Measurements from ENCODE around the gene SECTM1.

SECTM1 gene

GRCh38 chr17:82344175-82344907, 10.8 kb upstream of the SECTM1 start:
- H3K27ac ChIP-seq (ENCODE audit: low read length, poor library complexity, severe bottlenecking), result no peak overlapping the region
- H2BK12ac ChIP-seq (ENCODE audit: low read length in 2 of 2), result no peak overlapping the region
- H3K79me1 ChIP-seq (replicated peaks; ENCODE audit: low read length, poor library complexity, severe bottlenecking), result no peaks in the 10 kb centered on the region
- no peak overlapping the region for H2BK15ac ChIP-seq (ENCODE audit: low read depth, poor library complexity, severe bottlenecking)
- H3K4me1 ChIP-seq (ENCODE audit: control insufficient read depth, insufficient read depth, low read depth, low read length), result peaks cover 7% of the 10 kb centered on the region
- no peak overlapping the region for H3K23ac ChIP-seq (ENCODE audit: low read length in 2 of 2)
- no peaks in the 10 kb centered on the region for H3K36me3 ChIP-seq (ENCODE audit: control insufficient read depth in 1 of 2, insufficient read depth in 2 of 2, low read depth in 1 of 2, low read length in 2 of 2)
- H2BK5ac ChIP-seq (ENCODE audit: low read depth, low read length, poor library complexity, severe bottlenecking), result no peak overlapping the region
- H3K4me2 ChIP-seq (ENCODE audit: low read length, poor library complexity, severe bottlenecking), result no peak overlapping the region
- H3K27me3 ChIP-seq (ENCODE audit: control insufficient read depth in 1 of 2, insufficient read depth in 1 of 2, low read length in 2 of 2), result peaks cover 7 to 17% of the 10 kb centered on the region in 2 experiments
- H3K4ac ChIP-seq (ENCODE audit: low read depth in 1 of 2, low read length in 2 of 2), result no peak overlapping the region
- DNase-seq, result no peak
- H2AK5ac ChIP-seq (ENCODE audit: low read length, severe bottlenecking), result no peak overlapping the region
- H2AFZ ChIP-seq (ENCODE audit: low read depth, low read length), result no peak overlapping the region
- H3K18ac ChIP-seq (ENCODE audit: low read depth in 1 of 2, low read length in 2 of 2), result no peak overlapping the region
- no peak overlapping the region for H3K9ac ChIP-seq (ENCODE audit: low read length)
- WGBS, result 69% methylated on average over 24 of the region's 24 CpGs
- no peaks in the 10 kb centered on the region for H3K9me3 ChIP-seq (ENCODE audit: control insufficient read depth, low read length)
- no peak overlapping the region for H2BK120ac ChIP-seq (ENCODE audit: low read depth, low read length)
- peak overlapping the region; percentile 62 for H4K91ac ChIP-seq (ENCODE audit: low read length)
- no peak overlapping the region for H3K14ac ChIP-seq (ENCODE audit: low read length in 2 of 2)
- H3K4me3 ChIP-seq (ENCODE audit: insufficient read depth in 1 of 2, low read depth in 1 of 2, low read length in 2 of 2), result no peak overlapping the region
- H4K8ac ChIP-seq (ENCODE audit: low read length), result peak overlapping the region; percentile 51

GRCh38 chr17:82343560-82343959, 10.0 kb upstream of the SECTM1 start:
- H3K4me2 ChIP-seq (ENCODE audit: low read length, poor library complexity, severe bottlenecking), result no peak overlapping the region
- H3K9me3 ChIP-seq (ENCODE audit: control insufficient read depth, low read length), result no peaks in the 10 kb centered on the region
- H3K14ac ChIP-seq (ENCODE audit: low read length in 2 of 2), result no peak overlapping the region
- no peak overlapping the region for H4K8ac ChIP-seq (ENCODE audit: low read length)
- no peak overlapping the region for H2AK5ac ChIP-seq (ENCODE audit: low read length, severe bottlenecking)
- H3K27ac ChIP-seq (ENCODE audit: low read length, poor library complexity, severe bottlenecking), result no peak overlapping the region
- no peaks in the 10 kb centered on the region for H3K36me3 ChIP-seq (ENCODE audit: control insufficient read depth in 1 of 2, insufficient read depth in 2 of 2, low read depth in 1 of 2, low read length in 2 of 2)
- no peak overlapping the region for H2AFZ ChIP-seq (ENCODE audit: low read depth, low read length)
- H2BK120ac ChIP-seq (ENCODE audit: low read depth, low read length), result no peak overlapping the region
- peaks cover 12% of the 10 kb centered on the region for H3K4me1 ChIP-seq (ENCODE audit: control insufficient read depth, insufficient read depth, low read depth, low read length)
- no peak for DNase-seq
- H2BK15ac ChIP-seq (ENCODE audit: low read depth, poor library complexity, severe bottlenecking), result no peak overlapping the region
- WGBS, result 90% methylated on average over 5 of the region's 5 CpGs
- H3K4me3 ChIP-seq (ENCODE audit: insufficient read depth in 1 of 2, low read depth in 1 of 2, low read length in 2 of 2), result no peak overlapping the region
- H3K4ac ChIP-seq (ENCODE audit: low read depth in 1 of 2, low read length in 2 of 2), result no peak overlapping the region
- H2BK12ac ChIP-seq (ENCODE audit: low read length in 2 of 2), result no peak overlapping the region
- no peak overlapping the region for H4K91ac ChIP-seq (ENCODE audit: low read length)
- H3K79me1 ChIP-seq (replicated peaks; ENCODE audit: low read length, poor library complexity, severe bottlenecking), result no peaks in the 10 kb centered on the region
- no peak overlapping the region for H2BK5ac ChIP-seq (ENCODE audit: low read depth, low read length, poor library complexity, severe bottlenecking)
- peaks cover 0 to 16% of the 10 kb centered on the region in 2 experiments for H3K27me3 ChIP-seq (ENCODE audit: control insufficient read depth in 1 of 2, insufficient read depth in 1 of 2, low read length in 2 of 2)
- H3K9ac ChIP-seq (ENCODE audit: low read length), result no peak overlapping the region
- H3K23ac ChIP-seq (ENCODE audit: low read length in 2 of 2), result no peak overlapping the region
- H3K18ac ChIP-seq (ENCODE audit: low read depth in 1 of 2, low read length in 2 of 2), result no peak overlapping the region

GRCh38 chr17:82342361-82343079, 9.0 kb upstream of the SECTM1 start:
- no peaks in the 10 kb centered on the region for H3K9me3 ChIP-seq (ENCODE audit: control insufficient read depth, low read length)
- H3K4me2 ChIP-seq (ENCODE audit: low read length, poor library complexity, severe bottlenecking), result no peak overlapping the region
- H3K4me3 ChIP-seq (ENCODE audit: insufficient read depth in 1 of 2, low read depth in 1 of 2, low read length in 2 of 2), result no peak overlapping the region
- H3K27ac ChIP-seq (ENCODE audit: low read length, poor library complexity, severe bottlenecking), result no peak overlapping the region
- H3K4ac ChIP-seq (ENCODE audit: low read depth in 1 of 2, low read length in 2 of 2), result no peak overlapping the region
- H2BK12ac ChIP-seq (ENCODE audit: low read length in 2 of 2), result no peak overlapping the region
- no peak overlapping the region for H2AK5ac ChIP-seq (ENCODE audit: low read length, severe bottlenecking)
- no peak for DNase-seq
- WGBS, result 89% methylated on average over 26 of the region's 28 CpGs
- no peak overlapping the region for H3K9ac ChIP-seq (ENCODE audit: low read length)
- H4K8ac ChIP-seq (ENCODE audit: low read length), result no peak overlapping the region
- H4K91ac ChIP-seq (ENCODE audit: low read length), result no peak overlapping the region
- H3K18ac ChIP-seq (ENCODE audit: low read depth in 1 of 2, low read length in 2 of 2), result no peak overlapping the region
- peaks cover 0 to 12% of the 10 kb centered on the region in 2 experiments for H3K27me3 ChIP-seq (ENCODE audit: control insufficient read depth in 1 of 2, insufficient read depth in 1 of 2, low read length in 2 of 2)
- H3K36me3 ChIP-seq (ENCODE audit: control insufficient read depth in 1 of 2, insufficient read depth in 2 of 2, low read depth in 1 of 2, low read length in 2 of 2), result no peaks in the 10 kb centered on the region
- H2BK15ac ChIP-seq (ENCODE audit: low read depth, poor library complexity, severe bottlenecking), result no peak overlapping the region
- H2BK5ac ChIP-seq (ENCODE audit: low read depth, low read length, poor library complexity, severe bottlenecking), result no peak overlapping the region
- H2AFZ ChIP-seq (ENCODE audit: low read depth, low read length), result no peak overlapping the region
- H3K23ac ChIP-seq (ENCODE audit: low read length in 2 of 2), result no peak overlapping the region
- H3K79me1 ChIP-seq (replicated peaks; ENCODE audit: low read length, poor library complexity, severe bottlenecking), result no peaks in the 10 kb centered on the region
- no peak overlapping the region for H3K14ac ChIP-seq (ENCODE audit: low read length in 2 of 2)
- H2BK120ac ChIP-seq (ENCODE audit: low read depth, low read length), result no peak overlapping the region
- H3K4me1 ChIP-seq (ENCODE audit: control insufficient read depth, insufficient read depth, low read depth, low read length), result peaks cover 13% of the 10 kb centered on the region
